HG03103 (cell line): ENCODE results near the gene ECI1.
"Not testable (repeated sequence)": the region's sequence is repeated elsewhere in the genome, so short reads cannot be mapped to it uniquely, and the experiment has no call there.

Experiments
- ATAC-seq: cut with Tn5 transposase; IDR thresholded peaks from one replicate; pipeline ENCODE4 v1.9.1; 2021; ENCODE audit warnings: low read depth; ENCODE audit not compliant: unreplicated experiment

The ECI1 gene

GRCh38 chr16:2258530-2258929, 7.1 kb upstream of the ECI1 start:
- ATAC-seq: not testable (repeated sequence)

DNA sequence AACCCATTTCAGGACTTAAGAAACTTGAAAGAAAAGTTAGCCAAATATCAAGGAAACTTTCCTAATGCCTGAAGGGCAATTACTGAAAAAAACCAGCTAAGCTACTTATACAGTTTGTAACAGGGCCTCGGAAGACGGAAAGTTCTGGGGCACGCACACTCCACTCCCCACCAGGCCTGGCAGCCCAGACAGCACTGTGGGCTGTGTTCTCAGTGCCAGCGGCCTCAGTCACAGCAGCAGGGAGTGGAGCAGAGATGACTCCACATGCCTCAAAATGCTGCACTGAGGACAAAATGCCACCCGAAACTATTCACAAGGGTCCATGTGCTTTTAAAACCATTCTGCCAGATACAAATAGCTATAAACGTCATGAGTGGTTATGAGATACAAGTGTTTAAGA, 6.3 kb upstream of the ECI1 start:
- no peak for ATAC-seq

GRCh38 chr16:2256531-2257140, 5.2 kb upstream of the ECI1 start:
- ATAC-seq: no peak

DNA sequence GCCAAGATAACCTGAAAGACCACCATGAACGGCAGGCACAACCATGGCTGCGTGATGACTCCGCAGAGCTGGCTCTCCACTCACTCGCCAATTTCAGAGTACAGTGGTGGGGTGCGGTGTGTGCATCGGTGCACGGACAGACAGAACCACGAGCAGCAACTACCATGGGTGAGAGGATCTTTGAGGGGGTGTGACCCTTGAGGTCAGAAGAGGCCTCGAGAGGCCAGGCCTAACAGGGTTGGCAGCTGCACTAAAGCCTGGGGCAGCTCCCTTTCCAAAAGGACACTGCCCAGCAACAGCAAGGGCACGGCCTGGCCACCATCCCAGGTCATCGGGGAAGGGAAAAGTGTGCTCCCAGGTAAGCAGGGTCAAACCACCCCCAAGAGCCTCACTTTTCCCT, 1.9 kb upstream of the ECI1 start:
- no peak for ATAC-seq

DNA sequence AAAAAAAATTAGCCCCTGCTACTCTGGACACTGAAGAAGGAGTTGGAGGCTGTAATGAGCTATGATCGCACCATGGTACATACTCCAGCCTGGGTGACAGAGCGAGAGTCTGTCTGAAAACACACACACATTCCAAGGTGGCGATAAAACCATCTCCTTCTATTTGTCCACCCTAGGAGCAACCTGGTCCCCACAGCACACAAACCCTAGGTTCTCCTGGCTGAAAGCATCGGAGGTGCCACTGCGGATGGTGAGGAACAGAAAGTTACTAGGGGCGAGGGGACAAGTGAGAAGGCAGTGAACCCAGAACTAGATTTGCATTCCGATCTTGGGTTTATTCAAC, 1.4 kb upstream of the ECI1 start:
- ATAC-seq: no peak

- no peak for ATAC-seq
Observed at GRCh38 chr16:2250652-2251295, 613 bp downstream of the ECI1 start.

GRCh38 chr16:2246301-2246885, 5.0 kb downstream of the ECI1 start:
- no peak for ATAC-seq

- ATAC-seq: no peak
Observed at GRCh38 chr16:2244926-2245795, 6.2 kb downstream of the ECI1 start.

DNA sequence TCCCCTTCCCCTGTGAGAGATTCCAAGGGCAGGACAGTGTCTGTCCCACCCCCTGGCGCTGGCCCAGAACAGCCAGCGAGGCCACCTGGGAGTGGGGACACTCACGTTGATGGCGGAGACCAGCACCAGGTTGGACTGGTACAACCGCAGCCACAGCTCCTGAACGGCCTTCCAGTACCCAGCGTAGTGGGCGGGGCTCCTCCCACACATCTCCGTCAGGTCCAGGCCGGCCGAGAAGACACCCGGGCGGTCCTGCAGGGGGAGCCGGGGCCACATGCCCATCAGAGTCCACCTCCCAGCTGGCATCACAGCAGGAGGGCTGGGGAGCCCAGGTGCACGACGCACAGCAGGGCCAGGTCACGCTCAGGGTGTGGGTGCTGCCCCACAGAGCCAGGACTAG, 7.1 kb downstream of the ECI1 start:
- ATAC-seq: no peak

- ATAC-seq: no peak
Observed at GRCh38 chr16:2243781-2244180, 7.6 kb downstream of the ECI1 start.

DNA sequence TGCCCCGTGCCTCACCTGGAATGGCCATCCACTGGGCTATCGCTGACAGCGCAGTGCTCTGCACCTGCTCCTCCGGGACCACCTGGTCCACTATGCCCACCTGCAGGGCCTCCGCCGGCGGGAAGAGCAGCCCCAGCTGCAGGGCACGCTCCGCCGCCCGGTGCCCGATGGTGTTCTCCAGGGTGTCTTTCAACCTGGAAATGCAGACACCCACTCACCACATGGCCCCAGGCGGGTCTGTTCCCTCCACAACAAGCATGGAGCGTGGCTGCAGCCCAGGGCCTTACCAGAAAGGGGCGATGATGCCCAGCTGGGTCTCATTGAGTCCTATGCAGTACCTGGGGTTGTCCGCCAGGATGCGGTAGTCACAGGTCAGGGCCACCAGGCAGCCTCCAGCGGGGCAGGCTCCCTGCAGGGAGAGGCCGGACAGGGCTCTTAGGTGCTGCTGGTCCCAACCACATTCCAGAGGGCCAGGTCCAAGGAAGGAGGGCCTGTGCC, 8.3 kb downstream of the ECI1 start:
- ATAC-seq: no peak

DNA sequence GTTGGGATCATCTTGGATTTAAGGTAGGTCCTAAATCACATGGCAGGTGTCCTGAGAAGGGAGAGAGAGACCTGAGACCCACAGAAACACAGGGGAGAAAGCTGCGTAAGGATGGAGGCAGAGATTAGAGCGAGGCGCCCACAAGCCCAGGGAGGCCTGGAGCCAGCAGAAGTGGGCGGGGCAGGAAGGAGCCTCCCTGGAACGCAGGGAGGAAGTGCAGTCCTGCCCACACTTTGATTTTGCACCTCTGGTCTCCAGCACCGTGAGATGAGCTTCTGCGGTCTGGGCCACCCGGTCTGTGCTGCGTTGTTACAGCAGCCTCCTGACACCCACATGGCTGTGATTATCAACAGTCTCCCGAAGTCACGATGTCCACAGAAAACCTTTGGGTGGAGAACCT, 8.8 kb downstream of the ECI1 start:
- ATAC-seq: no peak

DNA sequence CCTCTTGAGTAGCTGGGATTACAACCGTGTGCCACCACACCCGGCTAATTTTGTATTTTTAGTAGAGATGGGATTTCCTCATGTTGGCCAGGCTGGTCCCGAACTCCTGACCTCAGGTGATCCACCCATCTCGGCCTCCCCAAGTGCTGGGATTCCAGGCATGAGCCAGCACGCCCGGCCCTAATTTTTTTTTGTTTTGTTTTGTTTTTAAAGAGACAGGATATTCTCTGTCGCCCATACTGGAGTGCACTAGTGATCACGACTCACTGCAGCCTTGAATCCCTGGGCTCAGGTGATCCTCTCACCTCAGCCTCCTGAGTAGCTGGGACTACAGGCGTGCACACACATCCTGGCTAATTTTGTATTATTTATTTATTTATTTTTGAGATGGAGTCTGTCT, 11.1 kb downstream of the ECI1 start:
- not testable (repeated sequence) for ATAC-seq

DNA sequence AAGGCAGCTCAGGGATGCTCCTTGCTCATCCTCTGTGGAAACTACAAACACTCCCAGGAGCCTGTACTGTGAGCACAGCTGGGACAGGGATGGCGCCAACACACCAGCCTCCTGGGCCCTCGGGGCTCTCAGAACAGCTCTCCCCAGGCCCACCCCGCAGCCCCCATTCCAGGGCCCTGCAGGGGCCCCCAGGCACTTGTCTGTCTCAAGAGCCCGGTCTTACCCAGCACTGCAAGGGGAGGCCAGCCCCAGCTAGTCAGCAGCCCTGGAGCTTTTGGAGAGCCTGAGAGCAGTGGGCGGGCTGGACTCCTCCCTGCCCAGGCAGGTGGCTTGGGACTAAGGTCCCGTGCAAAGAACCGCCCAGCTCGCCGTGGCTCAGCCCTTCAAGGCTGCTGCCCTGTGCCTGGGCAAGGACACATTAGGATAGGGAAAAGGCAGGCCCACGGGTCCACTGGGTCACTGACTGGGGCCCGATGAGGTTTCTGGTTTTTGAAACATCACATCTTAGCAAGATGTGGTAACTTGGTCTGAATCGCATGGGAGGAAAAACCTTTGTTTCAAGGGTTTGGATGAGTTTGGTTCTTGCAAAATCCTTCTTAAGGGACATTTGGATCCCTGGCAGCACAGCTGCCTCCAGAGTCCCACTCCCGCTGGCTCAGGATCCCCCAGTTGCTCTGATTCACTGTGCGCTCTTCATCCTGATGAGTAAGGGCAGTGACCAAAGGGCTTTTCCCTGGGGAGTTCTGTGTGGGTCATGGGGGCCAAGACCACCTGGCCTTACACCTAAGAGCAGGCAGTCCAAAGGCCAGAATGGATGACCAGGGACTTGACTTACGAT, 12.3 kb downstream of the ECI1 start:
- ATAC-seq: no peak

- ATAC-seq: no peak
Observed at GRCh38 chr16:2238150-2238837, 13.1 kb downstream of the ECI1 start.

DNA sequence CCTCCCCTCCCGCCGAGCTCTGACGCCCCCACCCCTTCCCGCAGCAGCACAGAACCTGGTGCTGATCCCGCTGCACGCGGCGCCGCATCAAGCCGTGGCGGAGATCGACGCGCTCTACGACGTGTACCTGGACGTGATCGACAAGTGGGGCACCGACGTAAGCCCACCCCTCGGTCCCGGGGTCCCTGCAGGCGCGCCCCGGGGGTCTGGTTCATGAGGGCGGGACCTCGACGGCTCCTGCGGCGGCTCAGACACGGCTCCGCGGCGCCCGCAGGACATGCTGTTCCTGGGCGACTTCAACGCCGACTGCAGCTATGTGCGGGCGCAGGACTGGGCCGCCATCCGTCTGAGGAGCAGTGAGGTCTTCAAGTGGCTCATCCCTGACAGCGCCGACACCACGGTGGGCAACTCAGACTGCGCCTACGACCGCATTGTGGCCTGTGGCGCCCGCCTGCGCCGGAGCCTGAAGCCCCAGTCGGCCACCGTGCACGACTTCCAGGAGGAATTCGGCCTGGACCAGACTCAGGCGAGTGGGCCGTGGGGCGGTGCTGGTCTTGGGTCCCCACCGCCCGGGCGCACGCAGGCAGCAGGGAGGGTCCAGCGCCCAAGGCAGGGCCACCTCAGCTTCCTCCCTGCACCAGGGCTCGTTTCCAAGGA, 13.8 kb downstream of the ECI1 start:
- no peak for ATAC-seq

GRCh38 chr16:2237102-2237482, 14.3 kb downstream of the ECI1 start:
- no peak for ATAC-seq

- ATAC-seq: no peak
Observed at GRCh38 chr16:2236337-2237101, 14.9 kb downstream of the ECI1 start, which contains the start of gene DNASE1L2. Gene DNASE1L2, plus strand, starts transcription at chr16:2236444. Its CDS starts 373 bp downstream, at chr16:2236817.
